Eye (tissue), 1 donor: ENCODE measurements around the gene CFD.
"Not testable (repeated sequence)": the region's sequence is repeated elsewhere in the genome, so short reads cannot be mapped to it uniquely, and the experiment has no call there.

Source experiments
- DNase-seq: peaks from one replicate; pipeline ENCODE4 v3.0.0-alpha.2; 2015

The CFD gene

DNA sequence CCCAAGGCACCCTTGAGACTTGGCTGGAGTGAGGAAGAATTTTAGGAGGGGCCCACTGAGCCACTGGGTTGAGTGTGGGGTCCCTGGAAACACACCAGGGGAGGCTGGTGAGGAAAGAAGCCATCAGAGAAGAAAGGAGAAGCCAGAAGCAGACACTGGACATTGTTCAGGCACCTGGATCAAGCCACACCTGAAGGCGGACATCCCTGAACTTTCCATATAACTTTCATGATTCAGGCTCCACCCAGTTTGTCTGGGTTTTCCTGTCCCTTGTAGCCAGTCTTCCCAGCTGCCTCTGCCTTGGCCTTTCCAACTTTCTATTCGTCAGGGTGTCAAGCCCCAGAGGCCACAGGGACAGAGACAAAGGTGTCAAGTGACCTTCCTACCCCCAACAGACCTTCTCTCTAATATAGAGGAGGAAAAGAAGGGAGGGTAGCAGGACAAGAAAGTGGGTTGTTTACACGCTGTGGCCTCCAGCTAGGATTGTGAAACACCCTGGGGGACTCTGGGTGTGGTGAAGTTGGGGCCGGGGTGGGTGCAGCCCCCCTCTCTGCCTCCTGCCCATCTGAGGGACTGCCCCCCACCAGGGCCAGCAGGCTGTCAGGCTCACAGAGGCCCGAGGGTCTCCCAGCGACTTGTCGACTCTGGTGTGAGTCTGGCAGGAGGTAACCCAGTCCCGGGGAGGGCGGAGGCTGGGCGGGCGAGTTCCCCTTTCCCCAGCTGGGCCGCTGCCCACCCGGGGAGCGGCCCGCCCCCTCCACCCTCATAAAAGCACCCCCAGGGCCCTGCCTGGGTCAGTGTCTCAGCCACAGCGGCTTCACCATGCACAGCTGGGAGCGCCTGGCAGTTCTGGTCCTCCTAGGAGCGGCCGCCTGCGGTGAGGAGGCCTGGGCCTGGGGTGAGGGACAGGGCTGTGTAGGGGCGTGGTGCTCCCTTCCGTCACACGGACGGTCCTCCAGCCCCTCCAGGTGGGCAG, at the start of gene CFD:
Gene CFD (plus strand): TSS at position 797 of the 976 bp plus-strand sequence. CDS start 26 bp downstream, at position 823.
- DNase-seq = no peak

GRCh38 chr19:810077-810855, 49.2 kb upstream of the CFD start:
- DNase-seq = no peak

DNA sequence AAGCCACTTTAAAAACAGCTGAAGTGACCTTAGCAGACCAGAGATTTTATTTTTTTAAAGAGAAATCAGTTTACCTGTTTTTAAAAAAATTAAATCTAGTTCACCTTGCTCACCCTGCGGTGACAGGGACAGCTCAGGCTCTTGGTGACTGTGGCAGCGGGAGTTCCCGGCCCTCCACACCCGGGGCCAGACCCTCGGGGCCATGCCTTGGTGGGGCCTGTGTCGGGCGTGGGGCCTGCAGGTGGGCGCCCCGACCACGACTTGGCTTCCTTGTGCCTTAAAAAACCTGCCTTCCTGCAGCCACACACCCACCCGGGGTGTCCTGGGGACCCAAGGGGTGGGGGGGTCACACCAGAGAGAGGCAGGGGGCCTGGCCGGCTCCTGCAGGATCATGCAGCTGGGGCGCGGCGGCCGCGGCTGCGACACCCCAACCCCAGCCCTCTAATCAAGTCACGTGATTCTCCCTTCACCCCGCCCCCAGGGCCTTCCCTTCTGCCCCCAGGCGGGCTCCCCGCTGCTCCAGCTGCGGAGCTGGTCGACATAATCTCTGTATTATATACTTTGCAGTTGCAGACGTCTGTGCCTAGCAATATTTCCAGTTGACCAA, 48.5 kb upstream of the CFD start:
- DNase-seq = no peak

DNA sequence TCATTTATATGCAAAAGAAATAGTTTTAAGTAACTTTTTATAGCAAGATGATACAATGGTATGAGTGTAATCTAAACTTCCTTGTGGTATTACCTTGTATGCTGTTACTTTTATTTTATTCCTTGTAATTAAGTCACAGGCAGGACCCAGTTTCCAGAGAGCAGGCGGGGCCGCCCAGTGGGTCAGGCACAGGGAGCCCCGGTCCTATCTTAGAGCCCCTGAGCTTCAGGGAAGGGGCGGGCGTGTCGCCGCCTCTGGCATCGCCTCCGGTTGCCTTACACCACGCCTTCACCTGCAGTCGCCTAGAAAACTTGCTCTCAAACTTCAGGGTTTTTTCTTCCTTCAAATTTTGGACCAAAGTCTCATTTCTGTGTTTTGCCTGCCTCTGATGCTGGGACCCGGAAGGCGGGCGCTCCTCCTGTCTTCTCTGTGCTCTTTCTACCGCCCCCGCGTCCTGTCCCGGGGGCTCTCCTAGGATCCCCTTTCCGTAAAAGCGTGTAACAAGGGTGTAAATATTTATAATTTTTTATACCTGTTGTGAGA, 47.9 kb upstream of the CFD start:
- DNase-seq = no peak

DNA sequence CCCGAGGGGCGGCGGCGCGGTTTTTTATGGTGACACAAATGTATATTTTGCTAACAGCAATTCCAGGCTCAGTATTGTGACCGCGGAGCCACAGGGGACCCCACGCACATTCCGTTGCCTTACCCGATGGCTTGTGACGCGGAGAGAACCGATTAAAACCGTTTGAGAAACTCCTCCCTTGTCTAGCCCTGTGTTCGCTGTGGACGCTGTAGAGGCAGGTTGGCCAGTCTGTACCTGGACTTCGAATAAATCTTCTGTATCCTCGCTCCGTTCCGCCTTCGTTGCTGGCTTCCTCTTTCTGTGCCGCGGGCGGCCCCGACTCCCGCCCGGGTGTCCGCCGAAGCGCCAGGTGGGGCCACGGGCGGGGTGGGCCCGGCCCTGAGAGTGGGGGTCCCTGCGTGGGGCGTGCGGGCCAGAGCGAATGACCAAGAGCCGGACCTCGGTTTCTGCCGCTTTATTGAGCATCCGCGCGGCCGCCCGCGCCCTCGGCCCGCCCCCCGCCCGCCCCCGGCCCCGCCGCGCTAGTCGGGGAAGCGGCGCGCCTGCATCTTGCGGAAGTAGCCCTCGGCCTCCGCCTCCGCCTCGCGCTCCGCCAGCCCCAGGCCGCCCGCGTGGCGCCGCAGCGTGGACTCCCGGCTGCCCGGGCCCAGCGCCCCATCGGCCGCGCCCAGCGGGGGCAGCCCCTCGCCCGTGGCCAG, 47.3 kb upstream of the CFD start:
- DNase-seq = no peak

DNA sequence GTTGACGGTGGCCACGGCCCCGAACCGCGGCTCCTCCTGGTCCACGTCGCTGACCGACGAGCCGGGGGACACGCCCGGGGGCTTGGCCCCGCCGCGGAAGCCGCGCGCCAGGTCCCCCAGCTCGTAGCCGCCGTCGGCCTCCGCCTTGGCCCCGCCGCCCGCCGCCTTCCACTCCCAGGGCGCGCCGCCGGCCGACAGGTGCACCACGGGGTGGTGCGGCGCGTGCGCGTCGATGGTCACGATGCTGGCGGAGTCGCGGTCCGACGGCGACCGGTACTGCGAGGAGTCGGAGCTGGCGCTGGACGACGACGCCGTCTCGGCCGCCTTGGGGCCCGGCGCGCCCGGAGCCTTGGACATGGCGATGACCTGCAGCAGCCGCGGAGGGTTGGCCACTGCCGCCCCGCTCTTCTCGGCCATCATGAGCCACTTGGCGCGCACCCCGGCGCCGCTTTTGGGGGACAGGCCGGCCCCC, 46.7 kb upstream of the CFD start:
- no peak for DNase-seq

GRCh38 chr19:813219-814151, 46.0 kb upstream of the CFD start:
- no peak for DNase-seq

DNA sequence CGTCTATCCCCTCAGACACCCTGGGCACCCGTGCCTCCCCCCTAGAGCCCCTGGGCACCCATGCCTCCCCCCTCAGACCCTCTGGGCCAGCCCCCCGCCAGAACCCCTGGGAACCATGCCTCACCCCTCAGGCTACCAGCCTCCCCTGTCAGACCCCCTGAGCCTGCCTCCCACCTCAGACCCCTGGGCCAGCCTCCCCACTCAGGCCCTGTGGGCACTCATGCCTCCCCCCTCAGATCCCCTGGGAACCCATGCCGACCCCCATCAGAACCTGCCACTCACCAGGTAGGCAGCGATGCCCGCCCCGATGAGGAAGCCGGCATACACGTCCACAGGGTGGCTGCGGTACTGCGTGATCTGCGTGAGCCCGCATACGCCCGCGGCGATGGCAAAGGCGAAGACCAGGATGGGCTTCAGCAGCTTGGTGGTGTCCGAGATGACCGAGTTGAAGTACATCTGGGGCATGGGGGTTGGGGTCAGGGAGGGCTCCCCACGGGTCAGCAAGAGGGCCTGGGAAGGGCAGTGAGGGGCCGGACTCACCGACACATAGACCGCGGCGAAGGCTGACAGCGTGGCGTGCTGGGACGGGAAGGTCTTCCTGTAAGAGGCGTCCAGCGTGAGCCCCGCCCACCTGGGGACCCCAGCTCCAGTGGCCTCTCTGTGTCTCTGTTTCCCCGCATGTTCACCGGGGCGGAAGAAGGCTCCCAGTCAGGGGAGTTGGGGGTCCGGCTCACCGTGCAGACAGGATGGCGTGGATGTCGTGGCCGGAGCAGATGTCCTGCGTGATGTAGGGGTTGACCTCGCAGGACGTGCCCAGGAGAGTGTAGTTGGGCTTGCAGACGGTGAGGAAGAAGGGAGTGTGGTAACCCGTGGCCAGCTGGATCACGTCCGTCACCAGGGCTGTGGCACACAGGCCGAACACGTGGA, 45.0 kb upstream of the CFD start:
- no peak for DNase-seq

GRCh38 chr19:815079-815774, 44.2 kb upstream of the CFD start:
- DNase-seq = no peak

GRCh38 chr19:815775-816499, 43.5 kb upstream of the CFD start:
- no peak for DNase-seq

- no peak for DNase-seq
These were observed 43.0 kb upstream of the CFD start for GRCh38 chr19:816500-816857.

DNA sequence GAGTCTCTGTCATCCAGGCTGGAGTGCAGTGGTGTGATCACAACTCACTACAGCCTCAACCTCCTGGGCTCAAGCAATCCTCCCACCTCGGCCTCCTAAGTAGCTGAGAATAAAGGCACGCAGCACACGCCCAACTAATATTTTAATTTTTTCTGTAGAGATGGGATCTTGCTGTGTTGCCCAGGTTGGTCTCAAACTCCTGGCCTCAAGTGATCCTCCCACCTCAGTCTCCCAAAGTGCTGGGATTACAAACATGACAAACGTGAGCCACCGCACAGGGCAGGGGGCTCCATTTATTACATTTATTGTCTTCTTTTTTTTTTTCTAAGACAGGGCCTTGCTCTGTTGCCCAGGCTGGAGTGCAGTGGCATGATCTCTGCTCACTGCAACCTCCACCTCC, 39.3 kb upstream of the CFD start:
- not testable (repeated sequence) for DNase-seq

DNA sequence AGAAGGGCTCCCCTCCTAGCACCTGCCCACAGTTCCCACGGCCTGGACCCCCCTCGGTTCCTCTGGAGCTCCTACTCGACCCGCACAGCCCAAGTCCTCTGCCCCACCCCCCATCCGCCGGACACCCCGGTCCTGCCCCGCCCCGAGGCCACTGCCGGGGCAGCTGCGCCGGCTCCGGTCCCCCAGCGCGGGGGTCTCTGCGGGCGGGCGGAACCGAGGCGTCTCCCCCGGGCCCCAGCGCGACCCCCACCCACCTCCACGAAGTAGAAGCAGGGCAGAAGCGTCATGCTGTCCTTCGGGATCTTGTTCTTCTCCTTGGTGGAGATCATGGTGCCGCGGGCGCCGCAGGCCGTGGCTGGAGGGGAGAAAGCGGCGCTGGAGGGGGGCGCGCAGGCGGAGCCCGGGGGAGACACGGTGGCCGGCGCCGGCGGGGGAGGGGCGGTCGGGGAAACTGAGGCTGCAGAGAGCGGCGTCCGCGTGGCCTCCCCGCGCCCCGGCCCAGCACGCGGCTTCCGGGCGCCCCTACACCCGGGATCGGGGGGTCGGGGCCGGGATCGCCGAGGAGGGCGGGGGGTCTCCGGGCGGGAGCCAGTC, 38.1 kb upstream of the CFD start:
- DNase-seq = no peak

GRCh38 chr19:821825-822503, 37.5 kb upstream of the CFD start, which contains the start of gene PLPPR3:
Gene PLPPR3 (minus strand): TSS chr19:821955. CDS start chr19:821559, 396 bp downstream.
- peak; percentile 89 for DNase-seq

- DNase-seq = no peak
These were observed 35.8 kb upstream of the CFD start for GRCh38 chr19:823565-824121.

- DNase-seq = no peak
These were observed 34.6 kb upstream of the CFD start for GRCh38 chr19:824885-825284.
